ENCODE data around the gene PMP22.

- no peak for TF ChIP-seq CTCF (IDR thresholded peaks at IDR 0.05)
- TF ChIP-seq POLR2A (IDR thresholded peaks at IDR 0.05): no peak
Observed at GRCh38 chr17:15220785-15221184, 44.3 kb downstream of the PMP22 start.

Measured in upper lobe of left lung (tissue), 4 donors.